Measurements from ENCODE around the gene P4HA1.

The P4HA1 gene

GRCh38 chr10:73021050-73021449 is 75.6 kb downstream of the P4HA1 start:
- Histone ChIP-seq H3K27me3 (replicated peaks; ENCODE audit: control insufficient read depth, insufficient read depth, low read length) (no peaks in the 10 kb centered on the region), H3K4me3 (replicated peaks; ENCODE audit: low read depth, low read length) (no peak overlapping the region), H3K36me3 (ENCODE audit: control insufficient read depth, insufficient read depth, low read length) (peaks cover 12% of the 10 kb centered on the region)
- TF ChIP-seq CTCF (IDR thresholded peaks at IDR 0.05; ENCODE audit: insufficient read depth, low read length, poor library complexity, severe bottlenecking): no peak
- no peak for DNase-seq (ENCODE audit: extremely low read depth, insufficient read length)

- Histone ChIP-seq H3K36me3 (ENCODE audit: control insufficient read depth, insufficient read depth, low read length) (peaks cover 12% of the 10 kb centered on the region), H3K4me3 (replicated peaks; ENCODE audit: low read depth, low read length) (no peak overlapping the region), H3K27me3 (replicated peaks; ENCODE audit: control insufficient read depth, insufficient read depth, low read length) (no peaks in the 10 kb centered on the region)
- no peak for DNase-seq (ENCODE audit: extremely low read depth, insufficient read length)
- no peak for TF ChIP-seq CTCF (IDR thresholded peaks at IDR 0.05; ENCODE audit: insufficient read depth, low read length, poor library complexity, severe bottlenecking)
These were observed 77.6 kb downstream of the P4HA1 start for GRCh38 chr10:73019100-73019499.

GRCh38 chr10:73018632-73019031 is 78.0 kb downstream of the P4HA1 start:
- DNase-seq (ENCODE audit: extremely low read depth, insufficient read length): no peak
- Histone ChIP-seq H3K27me3 (replicated peaks; ENCODE audit: control insufficient read depth, insufficient read depth, low read length) (no peaks in the 10 kb centered on the region), H3K36me3 (ENCODE audit: control insufficient read depth, insufficient read depth, low read length) (peaks cover 12% of the 10 kb centered on the region), H3K4me3 (replicated peaks; ENCODE audit: low read depth, low read length) (no peak overlapping the region)
- TF ChIP-seq CTCF (IDR thresholded peaks at IDR 0.05; ENCODE audit: insufficient read depth, low read length, poor library complexity, severe bottlenecking): no peak

GRCh38 chr10:73017955-73018480 is 78.6 kb downstream of the P4HA1 start:
- Histone ChIP-seq H3K27me3 (replicated peaks; ENCODE audit: control insufficient read depth, insufficient read depth, low read length) (no peaks in the 10 kb centered on the region), H3K36me3 (ENCODE audit: control insufficient read depth, insufficient read depth, low read length) (peaks cover 14% of the 10 kb centered on the region), H3K4me3 (replicated peaks; ENCODE audit: low read depth, low read length) (no peak overlapping the region)
- DNase-seq (ENCODE audit: extremely low read depth, insufficient read length): no peak
- no peak for TF ChIP-seq CTCF (IDR thresholded peaks at IDR 0.05; ENCODE audit: insufficient read depth, low read length, poor library complexity, severe bottlenecking)

GRCh38 chr10:73015779-73016178 is 80.9 kb downstream of the P4HA1 start:
- no peaks in the 10 kb centered on the region for H3K27me3 ChIP-seq (replicated peaks; ENCODE audit: control insufficient read depth, insufficient read depth, low read length)
- peaks cover 12% of the 10 kb centered on the region for H3K36me3 ChIP-seq (ENCODE audit: control insufficient read depth, insufficient read depth, low read length)
- no peak overlapping the region for H3K4me3 ChIP-seq (replicated peaks; ENCODE audit: low read depth, low read length)
- TF ChIP-seq CTCF (IDR thresholded peaks at IDR 0.05; ENCODE audit: insufficient read depth, low read length, poor library complexity, severe bottlenecking): no peak
- DNase-seq (ENCODE audit: extremely low read depth, insufficient read length): no peak

GRCh38 chr10:73003822-73004221 is 92.8 kb downstream of the P4HA1 start:
- no peak for TF ChIP-seq CTCF (IDR thresholded peaks at IDR 0.05; ENCODE audit: insufficient read depth, low read length, poor library complexity, severe bottlenecking)
- H3K27me3 ChIP-seq (replicated peaks; ENCODE audit: control insufficient read depth, insufficient read depth, low read length): no peaks in the 10 kb centered on the region
- H3K36me3 ChIP-seq (ENCODE audit: control insufficient read depth, insufficient read depth, low read length): peaks cover 2% of the 10 kb centered on the region
- no peak overlapping the region for H3K4me3 ChIP-seq (replicated peaks; ENCODE audit: low read depth, low read length)
- no peak for DNase-seq (ENCODE audit: extremely low read depth, insufficient read length)
